Endometrium (tissue), 2 donors: ENCODE measurements around the gene WDR53.
A peak's percentile ranks its signal among the peaks of the same experiment; 100 is the strongest.
"Not testable (repeated sequence)": the region's sequence is repeated elsewhere in the genome, so short reads cannot be mapped to it uniquely, and the experiment has no call there.

ENCODE experiments used
- FAIRE-seq: peaks from 2 replicates; lab custom pipeline; 2012; peaks lifted over from hg19 to GRCh38; lab: Jason Lieb, UNC
- donor health status: control.
- donor health status: control.

WDR53 gene

GRCh38 chr3:196558476-196558875, 9.9 kb downstream of the WDR53 start:
- no peak for FAIRE-seq

DNA sequence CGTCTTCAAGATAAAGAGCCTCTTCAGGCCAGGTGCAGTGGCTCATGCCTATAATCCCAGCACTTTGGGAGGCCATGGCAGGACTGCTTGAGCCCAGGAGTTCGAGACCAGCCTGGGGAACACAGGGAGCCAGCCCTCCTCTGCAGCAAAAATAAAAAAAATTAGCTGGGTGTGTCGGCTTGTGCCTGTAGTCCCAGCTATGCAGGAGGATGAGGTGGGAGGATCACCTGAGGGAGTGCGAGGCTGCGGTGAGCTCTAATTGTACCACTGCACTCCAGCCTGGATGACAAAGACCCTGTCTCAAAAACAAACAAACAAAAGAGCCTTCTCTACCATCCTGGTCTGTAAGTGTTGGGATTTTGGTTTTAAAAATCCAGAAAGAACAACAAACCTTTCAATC, 11.1 kb downstream of the WDR53 start:
- FAIRE-seq, result no peak

- FAIRE-seq, result no peak
Observed at GRCh38 chr3:196555295-196555694, 13.1 kb downstream of the WDR53 start.

GRCh38 chr3:196554205-196554604, 14.1 kb downstream of the WDR53 start:
- FAIRE-seq, result no peak

- no peak for FAIRE-seq
Observed at GRCh38 chr3:196553551-196553950, 14.8 kb downstream of the WDR53 start.

DNA sequence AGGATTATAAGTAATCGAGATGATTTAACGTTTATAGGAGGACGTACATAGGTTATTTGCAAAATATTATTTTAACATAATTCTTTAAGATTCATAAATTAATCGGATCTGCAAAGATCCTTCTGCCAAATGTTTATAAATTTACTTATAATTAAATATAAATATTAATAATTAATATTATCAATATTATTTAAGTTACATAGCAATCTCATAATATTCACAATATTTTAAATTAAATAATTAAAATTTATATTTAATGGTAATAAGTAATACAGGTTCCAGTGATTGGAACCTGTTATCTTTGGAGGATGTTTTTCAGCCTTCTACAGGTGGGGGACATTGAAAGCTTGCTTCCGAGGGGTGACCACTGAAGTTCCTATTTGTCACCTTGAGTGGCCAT, 16.1 kb downstream of the WDR53 start:
- peak; percentile 60 for FAIRE-seq

- not testable (repeated sequence) for FAIRE-seq
Observed at GRCh38 chr3:196550172-196550571, 18.2 kb downstream of the WDR53 start.

GRCh38 chr3:196549312-196549711, 19.0 kb downstream of the WDR53 start:
- FAIRE-seq, result not testable (repeated sequence)

DNA sequence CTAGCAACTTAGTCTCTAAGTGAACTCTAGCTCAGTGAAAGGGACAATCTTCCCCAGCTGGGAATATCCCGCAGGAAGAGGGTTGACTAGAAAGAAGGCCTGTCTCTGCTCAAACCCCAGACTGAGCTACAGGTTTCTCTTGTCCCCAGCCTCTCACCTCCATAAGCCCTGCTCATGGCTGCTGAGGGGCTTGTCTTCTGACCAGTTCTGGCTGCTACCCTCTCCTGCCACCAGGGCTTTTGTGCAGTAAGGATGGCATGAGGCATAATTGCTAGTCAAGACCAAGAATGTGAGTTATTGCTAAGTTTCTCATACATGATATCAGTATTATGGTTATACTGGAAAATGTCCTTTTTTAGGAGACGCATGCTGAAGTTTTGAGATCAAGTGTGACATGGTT, 21.3 kb downstream of the WDR53 start:
- no peak for FAIRE-seq

DNA sequence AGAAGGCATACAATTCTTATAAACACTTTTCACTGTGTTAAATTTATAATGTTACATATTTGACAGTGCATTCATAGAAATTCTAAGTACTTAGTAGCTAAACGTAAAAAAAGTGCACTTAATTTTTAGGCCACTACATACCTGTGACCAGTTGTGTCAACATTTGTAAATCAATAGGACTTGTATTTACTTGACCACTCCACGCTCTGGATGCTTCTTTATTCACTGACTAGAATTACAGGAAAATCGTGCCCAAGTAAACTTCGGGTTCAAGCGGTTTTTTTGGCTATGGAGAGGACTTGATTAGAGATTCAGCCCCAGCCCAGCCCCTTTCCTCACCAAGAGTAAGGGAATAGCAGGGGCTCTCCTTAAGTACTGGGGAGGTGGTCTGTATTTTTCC, 21.8 kb downstream of the WDR53 start:
- no peak for FAIRE-seq

GRCh38 chr3:196544491-196544992, 23.8 kb downstream of the WDR53 start:
- FAIRE-seq, result no peak

DNA sequence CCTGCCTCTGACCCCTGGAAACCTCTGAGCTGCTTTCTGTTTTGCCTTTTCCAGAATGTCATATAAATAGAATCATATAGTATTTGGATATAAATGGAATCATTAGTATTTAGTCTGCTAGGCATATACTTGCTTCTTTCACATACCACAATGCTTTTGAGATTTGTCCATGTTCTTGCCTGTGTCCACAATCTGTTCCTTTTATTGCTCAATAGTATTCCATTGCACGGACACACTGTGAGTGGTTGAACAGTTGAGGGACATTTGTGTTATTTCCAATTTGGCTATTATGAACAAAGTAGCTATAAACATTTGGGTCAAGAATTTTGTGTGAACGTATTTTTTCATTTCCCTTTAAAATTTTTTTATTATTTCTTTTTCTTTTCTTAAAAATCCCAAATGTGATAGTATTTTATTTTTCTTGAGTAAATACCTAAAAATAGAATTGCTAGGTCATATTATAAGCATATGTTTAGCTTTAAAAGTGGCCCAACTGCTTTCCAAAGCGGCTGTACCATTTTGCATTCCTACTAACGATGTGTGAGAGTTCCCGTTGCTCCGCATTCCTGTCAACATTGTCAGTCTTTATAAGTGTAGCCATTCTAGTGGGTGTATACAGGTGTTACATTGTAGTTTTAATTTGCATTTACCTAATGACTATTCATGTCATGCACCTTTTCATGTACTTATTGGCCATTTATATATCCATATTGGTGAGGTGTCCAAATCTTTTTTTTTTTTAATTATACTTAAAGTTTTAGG, 26.5 kb downstream of the WDR53 start:
- no peak for FAIRE-seq

DNA sequence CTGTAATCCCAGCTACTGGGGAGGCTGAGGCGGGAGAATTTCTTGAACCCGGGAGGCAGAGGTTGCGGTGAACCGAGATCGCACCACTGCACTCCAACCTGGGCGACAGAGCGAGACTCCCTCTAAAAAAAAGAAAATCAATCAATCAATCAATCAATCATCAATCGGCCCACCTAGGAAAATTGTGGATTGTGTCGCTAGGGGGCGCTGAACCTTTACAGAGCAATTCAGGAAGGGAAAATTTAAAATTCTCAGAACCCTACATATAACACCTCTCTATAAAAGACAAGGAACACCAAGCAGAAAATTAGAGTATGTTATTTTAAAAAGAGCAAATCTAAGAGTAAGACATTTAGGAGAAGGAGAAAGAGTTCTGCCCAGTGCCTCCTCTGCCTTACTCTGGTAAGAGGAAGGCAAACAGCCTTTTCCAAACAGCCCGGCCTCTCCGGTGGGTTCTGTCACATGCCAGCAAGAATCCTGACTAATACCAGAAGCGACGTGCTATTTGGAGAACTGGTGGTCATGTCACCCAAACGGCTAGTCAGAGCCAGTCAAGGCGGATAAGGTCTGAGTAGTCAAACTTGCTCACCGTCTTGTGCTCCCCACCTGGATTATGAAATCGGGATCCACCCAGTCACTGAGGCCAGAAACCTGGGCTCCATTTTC, 30.9 kb downstream of the WDR53 start:
- no peak for FAIRE-seq

DNA sequence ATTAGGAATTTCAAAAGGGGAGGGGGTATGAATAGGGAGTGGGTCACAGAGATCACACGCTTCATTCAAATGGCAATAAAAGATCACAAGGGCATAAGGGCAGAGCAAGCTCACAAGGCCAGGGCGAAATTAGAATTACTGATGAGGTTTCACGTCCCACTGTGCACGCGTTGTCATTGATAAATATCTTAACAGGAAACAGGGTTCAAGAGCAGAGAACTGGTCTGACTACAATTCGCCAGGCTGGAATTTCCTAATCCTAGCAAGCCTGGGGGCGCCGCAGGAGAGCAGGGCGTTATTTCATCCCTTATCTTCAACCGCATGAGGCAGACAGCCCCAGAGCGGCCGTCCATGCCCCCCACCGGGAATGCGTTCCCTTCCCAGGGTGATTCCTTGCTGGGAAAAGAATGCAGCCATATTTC, 35.1 kb downstream of the WDR53 start:
- FAIRE-seq, result no peak

DNA sequence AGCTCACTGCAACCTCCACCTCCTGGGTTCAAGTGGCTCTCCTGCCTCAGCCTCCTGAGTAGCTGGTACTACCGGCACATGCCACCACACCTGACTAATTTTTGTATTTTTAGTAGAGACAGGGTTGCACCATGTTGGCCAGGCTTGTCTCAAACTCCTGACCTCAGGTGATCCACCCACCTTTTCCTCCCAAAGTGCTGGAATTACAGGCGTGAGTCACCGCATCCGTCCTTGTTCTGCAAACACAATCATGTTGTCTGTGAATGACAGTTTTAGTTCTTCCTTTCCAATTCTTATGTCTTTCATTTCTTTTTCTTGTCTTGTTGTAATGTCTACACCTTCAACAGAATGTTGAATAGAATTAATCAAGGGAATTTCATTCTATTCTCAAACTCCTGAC, 36.9 kb downstream of the WDR53 start:
- FAIRE-seq, result no peak

DNA sequence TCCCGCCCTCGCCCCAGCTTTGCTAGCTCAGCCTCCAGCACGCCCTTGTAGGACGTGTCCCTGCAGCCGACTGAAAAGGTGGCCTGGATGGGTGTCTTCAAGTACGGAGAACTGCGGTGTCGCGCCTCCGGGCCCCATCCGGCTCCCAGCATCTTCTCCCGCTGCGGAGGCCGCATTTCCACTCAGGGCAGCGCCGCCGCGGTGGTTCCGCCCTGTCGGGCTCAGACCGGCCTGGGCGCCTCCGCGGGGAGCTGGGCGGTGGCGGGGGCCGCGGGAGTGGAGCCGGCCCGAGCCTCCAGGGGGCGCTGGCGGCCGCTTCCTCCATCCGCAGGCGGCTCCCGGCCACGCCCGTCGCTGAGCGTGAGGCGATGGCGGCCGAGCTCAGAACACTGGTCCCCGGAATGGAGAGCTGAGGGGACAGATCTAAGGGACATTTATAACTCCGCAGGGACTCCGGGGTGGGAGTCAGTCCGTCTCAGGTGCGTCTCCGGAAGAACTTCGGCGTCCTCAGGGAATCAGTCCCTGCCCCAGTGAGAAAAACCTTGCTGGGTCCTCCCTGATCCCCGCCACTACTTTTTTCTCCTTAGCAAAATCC, 39.6 kb downstream of the WDR53 start:
- FAIRE-seq, result no peak

GRCh38 chr3:196525141-196525540, 43.2 kb downstream of the WDR53 start:
- no peak for FAIRE-seq

- FAIRE-seq, result no peak
Observed at GRCh38 chr3:196524527-196524926, 43.8 kb downstream of the WDR53 start.

- FAIRE-seq, result no peak
Observed at GRCh38 chr3:196523841-196524240, 44.5 kb downstream of the WDR53 start.

DNA sequence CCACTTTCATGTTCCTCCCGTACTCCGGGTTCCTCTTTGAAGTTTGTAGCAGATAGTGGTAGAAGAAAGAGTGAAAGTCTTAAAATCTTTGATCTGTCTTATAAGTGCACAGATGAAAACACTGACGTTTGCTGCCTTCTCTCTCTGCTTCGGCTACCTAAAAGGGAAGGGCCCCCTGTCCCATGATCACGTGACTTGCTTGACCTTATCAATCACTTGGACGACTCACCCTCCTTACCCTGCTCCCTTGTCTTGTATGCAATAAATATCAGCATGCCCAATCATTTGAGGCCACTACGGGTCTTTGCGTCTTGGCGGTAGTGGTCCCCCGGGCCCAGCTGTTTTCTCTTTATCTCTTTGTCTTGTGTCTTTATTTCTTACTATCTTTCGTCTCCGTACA, 47.1 kb downstream of the WDR53 start:
- not testable (repeated sequence) for FAIRE-seq

- no peak for FAIRE-seq
Observed at GRCh38 chr3:196519718-196520082, 48.7 kb downstream of the WDR53 start.

- no peak for FAIRE-seq
Observed at GRCh38 chr3:196518966-196519717, 49.2 kb downstream of the WDR53 start.

- no peak for FAIRE-seq
Observed at GRCh38 chr3:196517919-196518318, 50.4 kb downstream of the WDR53 start.
